Stomach (tissue), 9 donors: ENCODE measurements around the gene PSORS1C2. TPM values are rescaled to one million over a fixed set of nuclear protein-coding genes. Genes with fewer than 3 reads are reported as not detected.
"Not testable (repeated sequence)": the region's sequence is repeated elsewhere in the genome, so short reads cannot be mapped to it uniquely, and the experiment has no call there.

ENCODE experiments used
- DNase-seq, 2 donors: peaks; one replicate each; pipeline versions ENCODE4 v3.0.0 to v3.0.0-alpha.2; 2013 to 2019
- H3K27ac ChIP-seq, 5 donors: fragments of 200-600 bp in 4 of 5; sonication (generic) in 4 of 5; one replicate each; pipeline ENCODE4 v1.5.1; 2013 to 2019; ENCODE audit warnings: mild to moderate bottlenecking in 1 of 5, moderate library complexity in 1 of 5
- H3K27me3 ChIP-seq, 3 donors: fragments of 200-600 bp; sonication (generic); one replicate each; pipeline ENCODE4 v1.5.1; 2017 to 2019; ENCODE audit warnings: mixed run types in 1 of 3
- H3K36me3 ChIP-seq, 4 donors: fragments of 200-600 bp; sonication (generic); 1 replicate in 3 of 4; 2 replicates in 1 of 4; pipeline ENCODE4 v1.5.1; 2016 to 2019
- H3K4me1 ChIP-seq, 4 donors: fragments of 200-600 bp; sonication (generic); one replicate each; pipeline ENCODE4 v1.5.1; 2016 to 2019
- H3K4me3 ChIP-seq, 4 donors: fragments of 200-600 bp; sonication (generic) in 3 of 4; one replicate each; pipeline ENCODE4 v1.5.1; 2016 to 2019; ENCODE audit warnings: mild to moderate bottlenecking in 1 of 4
- H3K9me3 ChIP-seq, 4 donors: fragments of 200-600 bp; sonication (generic); one replicate each; pipeline ENCODE4 v1.5.1; 2016 to 2019
- EP300 ChIP-seq: sonication (generic); formaldehyde crosslinking; IDR thresholded peaks from one replicate; pipeline ENCODE4 v1.6.1; 2017; ENCODE audit warnings: antibody characterized with exemption
- POLR2A ChIP-seq, 4 donors: fragments of 450-650 bp; IDR thresholded peaks; one replicate each; pipeline ENCODE4 v1.6.1; 2016; ENCODE audit warnings: antibody characterized with exemption in 4 of 4, control low read depth in 2 of 4, mild to moderate bottlenecking in 1 of 4, moderate library complexity in 1 of 4
- POLR2AphosphoS5 ChIP-seq, 3 donors: sonication (generic); formaldehyde crosslinking; IDR thresholded peaks; one replicate each; pipeline ENCODE4 v1.6.1; 2016; ENCODE audit warnings: antibody characterized with exemption in 3 of 3
- WGBS, 5 donors: extraction: QIAGEN DNeasy Blood & Tissue Kit in 3 of 5; methylation state at CpG; one replicate each; pipeline versions ENCODE4 v1.1.5 to v1.1.7; 2013 to 2018; 5-methylcytosine and 5-hydroxymethylcytosine counted together
- intact Hi-C: fragments of 100-400 bp; cut with DNase I; formaldehyde crosslinking; loops from one replicate; pipeline ENCODE4 v1.15.1; 2023; ENCODE audit warnings: low total_unique reads
- polyA plus RNA-seq, 3 donors: library from polyadenylated mRNA; stranded (reverse); fragments of 200-250 nt; gene quantifications; one replicate each; pipeline ENCODE4 v1.2.3, GENCODE V29; 2013
- total RNA-seq, 5 donors: library from RNA; depleted of rRNA; stranded (reverse); fragments of >200 nt; gene quantifications; one replicate each; pipeline versions ENCODE4 v1.1.0 to v1.2.3, GENCODE V29; 2014 to 2016
- TF ChIP-seq, protein P1 (sequence below), 7 experiments: fragments of 450-650 bp in 4 of 7; fragments of 200-600 bp in 3 of 7; sonication (generic) in 3 of 7; IDR thresholded peaks; one replicate each; pipeline ENCODE4 v1.5.1; 2016 to 2019; ENCODE audit warnings: antibody characterized with exemption in 7 of 7, control low read depth in 2 of 7, mild to moderate bottlenecking in 1 of 7
- donor health status: healthy with polysubstance abuse.
- donor health status: Bipolar disorder and iron deficiency.
- donor health status: healthy.

PSORS1C2 gene
- total and polyA plus RNA-seq, 8 donors = 0.73 to 1.6 TPM; not detected in 6

DNA sequence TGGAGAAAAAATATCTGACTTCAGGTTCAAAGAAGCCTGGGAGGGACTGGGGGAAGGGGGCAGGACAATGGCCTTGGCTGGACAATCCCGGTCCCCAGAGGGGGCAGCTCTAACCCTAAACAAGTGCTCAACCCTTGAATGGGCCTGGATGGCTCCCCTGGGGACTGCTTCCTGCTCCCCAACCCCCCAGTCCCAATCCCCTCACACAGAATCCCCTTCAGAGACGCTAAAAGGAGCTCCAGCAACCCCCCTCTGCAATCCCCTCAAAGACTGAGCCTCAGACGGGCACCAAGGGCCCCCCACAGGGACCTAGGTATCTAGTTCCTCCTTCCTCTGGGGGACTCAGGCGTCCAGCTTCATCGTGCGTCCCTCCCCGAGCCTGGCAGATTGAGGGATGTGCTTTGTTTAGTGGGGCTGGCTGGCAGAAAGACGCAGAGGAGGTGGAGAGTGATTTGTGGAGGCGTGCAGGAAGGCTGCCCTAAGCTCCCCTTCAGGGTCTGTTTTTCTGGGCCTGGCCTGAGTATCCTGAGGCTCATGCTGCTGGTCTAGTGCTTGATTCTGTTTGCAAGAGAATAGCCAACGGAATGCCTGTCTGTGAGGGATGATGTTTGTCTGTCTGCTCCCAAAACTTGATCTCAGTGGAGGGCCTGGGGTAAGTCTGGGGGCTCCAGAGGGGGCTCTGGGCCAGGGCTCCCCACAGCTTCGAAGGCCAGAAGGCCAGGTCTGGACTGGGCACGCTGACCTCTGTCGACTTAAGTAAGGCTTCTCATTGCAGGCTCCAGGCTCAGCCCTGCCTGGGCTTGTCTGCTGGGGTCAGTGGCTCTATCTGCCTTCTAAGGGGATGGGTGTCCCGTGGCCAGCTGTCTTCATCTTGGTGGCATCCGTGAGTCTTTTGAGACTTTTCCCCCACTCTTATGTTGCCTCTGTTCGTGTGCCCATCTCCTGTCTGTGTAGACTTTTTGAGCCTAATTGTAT lies 33.4 kb upstream of the PSORS1C2 start:
- intact Hi-C loops = no loop called here
- Histone ChIP-seq H3K27me3 (no peaks in the 10 kb centered on the region), H3K4me3 (no peak overlapping the region), H3K27ac (no peak overlapping the region), H3K4me1 (peaks cover 10 to 52% (median 25%) of the 10 kb centered on the region in 4 donors), H3K36me3 (peaks cover 0 to 33% (median 22%) of the 10 kb centered on the region in 4 donors), H3K9me3 (no peaks in the 10 kb centered on the region)
- WGBS, 5 donors = 66 to 77% (median 73%) methylated on average over 13 to 16 of the region's 16 CpGs
- no peak for DNase-seq
- TF ChIP-seq POLR2A (IDR thresholded peaks at IDR 0.05) (no peak), EP300 (no peak), POLR2AphosphoS5 (IDR thresholded peaks at IDR 0.05) (no peak)
- TF ChIP-seq, protein P1, sequence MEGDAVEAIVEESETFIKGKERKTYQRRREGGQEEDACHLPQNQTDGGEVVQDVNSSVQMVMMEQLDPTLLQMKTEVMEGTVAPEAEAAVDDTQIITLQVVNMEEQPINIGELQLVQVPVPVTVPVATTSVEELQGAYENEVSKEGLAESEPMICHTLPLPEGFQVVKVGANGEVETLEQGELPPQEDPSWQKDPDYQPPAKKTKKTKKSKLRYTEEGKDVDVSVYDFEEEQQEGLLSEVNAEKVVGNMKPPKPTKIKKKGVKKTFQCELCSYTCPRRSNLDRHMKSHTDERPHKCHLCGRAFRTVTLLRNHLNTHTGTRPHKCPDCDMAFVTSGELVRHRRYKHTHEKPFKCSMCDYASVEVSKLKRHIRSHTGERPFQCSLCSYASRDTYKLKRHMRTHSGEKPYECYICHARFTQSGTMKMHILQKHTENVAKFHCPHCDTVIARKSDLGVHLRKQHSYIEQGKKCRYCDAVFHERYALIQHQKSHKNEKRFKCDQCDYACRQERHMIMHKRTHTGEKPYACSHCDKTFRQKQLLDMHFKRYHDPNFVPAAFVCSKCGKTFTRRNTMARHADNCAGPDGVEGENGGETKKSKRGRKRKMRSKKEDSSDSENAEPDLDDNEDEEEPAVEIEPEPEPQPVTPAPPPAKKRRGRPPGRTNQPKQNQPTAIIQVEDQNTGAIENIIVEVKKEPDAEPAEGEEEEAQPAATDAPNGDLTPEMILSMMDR (IDR thresholded peaks at IDR 0.05) = no peak

DNA sequence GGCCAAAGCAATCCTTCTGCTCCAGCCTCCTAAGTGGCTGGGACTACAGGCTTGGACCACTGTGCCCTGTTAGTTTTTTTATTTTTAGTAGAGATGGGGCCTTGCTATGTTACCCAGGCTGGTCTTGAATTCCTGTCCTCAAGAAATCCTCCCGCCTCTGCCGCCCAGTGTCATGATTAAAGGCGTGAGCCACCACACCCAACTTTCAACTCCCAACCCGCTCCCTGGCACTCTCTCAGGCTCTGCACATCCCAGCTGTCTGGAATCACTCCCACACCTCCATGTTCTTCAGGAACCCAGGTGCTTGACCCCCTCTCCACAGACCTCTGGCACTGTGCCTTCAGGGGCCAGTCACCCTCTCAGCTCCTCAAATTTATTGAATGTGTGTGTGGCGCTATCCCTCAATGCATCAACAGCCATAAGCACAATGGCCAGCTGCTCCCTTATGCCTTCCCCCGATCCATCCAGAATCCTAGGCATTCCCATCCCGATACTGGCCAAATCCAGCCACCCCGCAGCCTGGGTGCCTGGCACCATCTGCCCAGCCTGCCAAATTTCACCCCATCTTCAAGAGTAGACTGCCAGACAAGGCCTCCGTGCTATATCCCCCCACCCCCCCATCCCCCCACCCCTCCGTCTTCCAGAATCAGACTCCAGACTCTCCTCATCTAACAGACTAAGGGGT lies 32.3 kb upstream of the PSORS1C2 start:
- H3K4me3 ChIP-seq = no peak overlapping the region
- H3K27ac ChIP-seq = no peak overlapping the region
- peaks cover 0 to 32% (median 22%) of the 10 kb centered on the region in 4 donors for H3K36me3 ChIP-seq
- 89 to 96% (median 94%) methylated on average over 10 of the region's 10 CpGs for WGBS, 5 donors
- intact Hi-C loops = no loop called here
- H3K9me3 ChIP-seq = no peaks in the 10 kb centered on the region
- H3K4me1 ChIP-seq = peaks cover 5 to 48% (median 22%) of the 10 kb centered on the region in 4 donors
- H3K27me3 ChIP-seq = no peaks in the 10 kb centered on the region
- DNase-seq = no peak
- TF ChIP-seq, protein P1 (IDR thresholded peaks at IDR 0.05) = no peak
- no peak for TF ChIP-seq EP300
- no peak for TF ChIP-seq POLR2A (IDR thresholded peaks at IDR 0.05)
- TF ChIP-seq POLR2AphosphoS5 (IDR thresholded peaks at IDR 0.05) = no peak

DNA sequence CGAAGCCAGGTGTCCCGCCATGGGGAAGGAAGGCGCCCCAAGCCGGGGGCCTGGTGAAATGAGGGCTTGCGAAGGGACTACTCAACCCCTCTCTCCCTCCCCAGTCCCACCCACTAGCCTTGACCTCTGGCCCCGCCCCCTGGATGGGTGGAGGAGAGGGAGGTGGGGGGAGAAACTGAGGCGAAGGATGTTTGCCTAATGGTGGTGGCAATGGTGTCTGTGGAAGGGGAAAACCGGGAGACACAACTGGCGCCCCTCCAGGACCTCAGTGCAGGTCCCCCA lies 31.7 kb upstream of the PSORS1C2 start, which contains the start of gene POU5F1:
Gene POU5F1, minus strand, starts transcription at position 83 of the 282 bp plus-strand sequence. Its CDS starts 62 bp downstream, at position 21.
- no peak for DNase-seq
- peaks cover 0 to 34% (median 22%) of the 10 kb centered on the region in 4 donors for H3K36me3 ChIP-seq
- intact Hi-C loops = no loop called here
- H3K4me3 ChIP-seq = no peak within 1 kb of the TSS
- no peaks in the 10 kb centered on the region for H3K9me3 ChIP-seq
- peaks cover 0 to 42% (median 19%) of the 10 kb centered on the region in 4 donors for H3K4me1 ChIP-seq
- WGBS, 5 donors = 69 to 80% (median 73%) methylated on average over 9 of the region's 9 CpGs
- TF ChIP-seq POLR2A (IDR thresholded peaks at IDR 0.05) (no peak), POLR2AphosphoS5 (IDR thresholded peaks at IDR 0.05) (no peak), EP300 (no peak)
- TF ChIP-seq, protein P1 (IDR thresholded peaks at IDR 0.05) = no peak
- peak within 1 kb of the TSS in 4 of 5 donors; percentile 25 to 68 (median 43) for H3K27ac ChIP-seq
- no peaks in the 10 kb centered on the region for H3K27me3 ChIP-seq

DNA sequence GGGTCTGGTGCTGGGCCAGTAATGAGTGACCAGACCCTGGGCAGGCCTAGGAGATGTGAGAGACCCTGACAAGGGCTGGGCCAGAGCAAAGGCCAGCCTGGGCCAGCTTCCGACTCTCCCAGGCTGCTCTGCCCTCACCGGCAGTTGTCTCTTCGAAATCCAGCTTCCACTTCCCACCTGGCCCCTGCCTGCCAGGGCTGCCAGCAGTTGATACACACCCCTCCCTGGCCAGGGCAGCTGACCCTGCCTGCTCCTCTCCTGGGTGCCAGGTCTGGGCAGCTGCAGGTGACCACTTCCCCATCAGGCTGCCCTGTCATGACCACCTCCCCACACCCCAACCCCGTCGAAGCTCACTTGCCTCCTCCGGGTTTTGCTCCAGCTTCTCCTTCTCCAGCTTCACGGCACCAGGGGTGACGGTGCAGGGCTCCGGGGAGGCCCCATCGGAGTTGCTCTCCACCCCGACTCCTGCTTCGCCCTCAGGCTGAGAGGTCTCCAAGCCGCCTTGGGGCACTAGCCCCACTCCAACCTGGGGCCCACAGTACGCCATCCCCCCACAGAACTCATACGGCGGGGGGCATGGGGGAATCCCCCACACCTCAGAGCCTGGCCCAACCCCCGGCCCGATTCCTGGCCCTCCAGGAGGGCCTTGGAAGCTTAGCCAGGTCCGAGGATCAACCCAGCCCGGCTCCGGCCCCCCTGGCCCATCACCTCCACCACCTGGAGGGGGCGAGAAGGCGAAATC lies 31.2 kb upstream of the PSORS1C2 start:
- H3K9me3 ChIP-seq, DNase-seq, intact Hi-C loops, H3K27me3 ChIP-seq, H3K4me3 ChIP-seq: not testable (repeated sequence)
- peaks cover 0 to 33% (median 22%) of the 10 kb centered on the region in 4 donors for H3K36me3 ChIP-seq
- H3K27ac ChIP-seq = peak overlapping the region in 4 of 5 donors; percentile 25 to 68 (median 43)
- 58 to 74% (median 66%) methylated on average over 18 to 23 of the region's 23 CpGs for WGBS, 5 donors
- H3K4me1 ChIP-seq = peaks cover 0 to 41% (median 16%) of the 10 kb centered on the region in 4 donors
